COLO668 (cell line): Measurements from ENCODE around the gene ARID2.

ENCODE experiments used
- DNase-seq: peaks from one replicate; lab custom pipeline; 2025; ENCODE audit not compliant: unreplicated experiment; lab: John Stamatoyannopoulos, UW

ARID2 gene

GRCh38 chr12:45718306-45718705 is 11.2 kb upstream of the ARID2 start:
- DNase-seq: no peak

GRCh38 chr12:45720069-45720468 is 9.4 kb upstream of the ARID2 start:
- DNase-seq: no peak

- DNase-seq: no peak
Measured at GRCh38 chr12:45721369-45721768, 8.1 kb upstream of the ARID2 start.

GRCh38 chr12:45721954-45722353 is 7.6 kb upstream of the ARID2 start:
- DNase-seq: no peak

- DNase-seq: peak; percentile 8
Measured at GRCh38 chr12:45725631-45726602, 3.6 kb upstream of the ARID2 start.

GRCh38 chr12:45726603-45727300 is 2.8 kb upstream of the ARID2 start:
- peak; percentile 60 for DNase-seq

GRCh38 chr12:45727301-45727979 is 2.1 kb upstream of the ARID2 start:
- DNase-seq: peak; percentile 93

GRCh38 chr12:45727980-45728629 is 1.4 kb upstream of the ARID2 start:
- no peak for DNase-seq

- DNase-seq: peak; percentile 94
Measured at GRCh38 chr12:45728630-45729232, 775 bp upstream of the ARID2 start.

- DNase-seq: no peak
Measured at GRCh38 chr12:45730084-45730347, 510 bp downstream of the ARID2 start.

- peak; percentile 65 for DNase-seq
Measured at GRCh38 chr12:45730348-45731189, 1.1 kb downstream of the ARID2 start.

- DNase-seq: no peak
Measured at GRCh38 chr12:45731190-45731775, 1.8 kb downstream of the ARID2 start.

GRCh38 chr12:45732250-45732649 is 2.7 kb downstream of the ARID2 start:
- DNase-seq: no peak

GRCh38 chr12:45732936-45733335 is 3.4 kb downstream of the ARID2 start:
- no peak for DNase-seq

- DNase-seq: peak; percentile 35
Measured at GRCh38 chr12:45737638-45738037, 8.1 kb downstream of the ARID2 start.

GRCh38 chr12:45742590-45742989 is 13.1 kb downstream of the ARID2 start:
- DNase-seq: no peak

GRCh38 chr12:45743247-45743646 is 13.7 kb downstream of the ARID2 start:
- no peak for DNase-seq

GRCh38 chr12:45745861-45746277 is 16.4 kb downstream of the ARID2 start:
- no peak for DNase-seq

GRCh38 chr12:45756666-45757065 is 27.2 kb downstream of the ARID2 start:
- DNase-seq: no peak

- DNase-seq: no peak
Measured at GRCh38 chr12:45757172-45757571, 27.7 kb downstream of the ARID2 start.
